Neural progenitor cell (in vitro differentiated cells): ENCODE measurements around the gene PTDSS2. TPM values are rescaled to one million over a fixed set of nuclear protein-coding genes. Genes with fewer than 3 reads are reported as not detected.

Source experiments
- DNase-seq: peaks from one replicate; pipeline ENCODE4 v3.0.0-alpha.2; 2016; ENCODE audit warnings: low spot score
- H2AFZ ChIP-seq: fragments of 200-600 bp; sonication (generic); replicated peaks from 2 replicates; pipeline ENCODE4 v1.6.1; 2016; ENCODE audit warnings: antibody characterized with exemption
- H3F3A ChIP-seq: fragments of 200-600 bp; sonication (generic); 2 replicates; pipeline ENCODE4 v1.6.1; 2016; ENCODE audit warnings: antibody characterized with exemption, low read depth
- H3K27ac ChIP-seq: fragments of 200-600 bp; sonication (generic); 2 replicates; pipeline ENCODE4 v1.5.1; 2016; ENCODE audit warnings: mild to moderate bottlenecking
- H3K27me3 ChIP-seq: fragments of 200-600 bp; sonication (generic); 2 replicates; pipeline ENCODE4 v1.6.1; 2016; ENCODE audit warnings: mild to moderate bottlenecking, moderate library complexity
- H3K36me3 ChIP-seq: fragments of 200-600 bp; sonication (generic); 2 replicates; pipeline ENCODE4 v1.5.1; 2016
- H3K4me1 ChIP-seq: fragments of 200-600 bp; sonication (generic); 2 replicates; pipeline ENCODE4 v1.6.1; 2016; ENCODE audit warnings: mixed run types
- H3K4me2 ChIP-seq: fragments of 200-600 bp; sonication (generic); 2 replicates; pipeline ENCODE4 v1.6.1; 2016
- H3K4me3 ChIP-seq: fragments of 200-600 bp; sonication (generic); 2 replicates; pipeline ENCODE4 v1.5.1; 2016
- H3K79me2 ChIP-seq: fragments of 200-600 bp; sonication (generic); 2 replicates; pipeline ENCODE4 v1.6.1; 2016; ENCODE audit warnings: low read depth
- H3K9ac ChIP-seq: fragments of 200-600 bp; sonication (generic); 2 replicates; pipeline ENCODE4 v1.6.1; 2016
- H3K9me3 ChIP-seq: fragments of 200-600 bp; sonication (generic); 2 replicates; pipeline ENCODE4 v1.5.1; 2016; ENCODE audit warnings: low read depth
- H4K20me1 ChIP-seq: fragments of 200-600 bp; sonication (generic); 2 replicates; pipeline ENCODE4 v1.6.1; 2016; ENCODE audit warnings: low read depth
- H3K27ac Mint-ChIP-seq: 3 replicates; pipeline ENCODE4 v1.8.0; 2021; ENCODE audit warnings: mixed read lengths
- H3K27me3 Mint-ChIP-seq: 2 replicates; pipeline ENCODE4 v1.8.0; 2022; ENCODE audit warnings: low read depth, mild to moderate bottlenecking, inconsistent platforms, moderate library complexity, mixed read lengths; ENCODE audit not compliant: insufficient read depth
- H3K36me3 Mint-ChIP-seq: 3 replicates; pipeline ENCODE4 v1.8.0; 2021; ENCODE audit warnings: mixed read lengths
- H3K4me1 Mint-ChIP-seq: 3 replicates; pipeline ENCODE4 v1.8.0; 2021; ENCODE audit warnings: mixed read lengths
- H3K4me3 Mint-ChIP-seq: 3 replicates; pipeline ENCODE4 v1.8.0; 2021; ENCODE audit warnings: mild to moderate bottlenecking, moderate library complexity, mixed read lengths
- H3K9me3 Mint-ChIP-seq: 3 replicates; pipeline ENCODE4 v1.8.0; 2020; ENCODE audit warnings: mixed read lengths
- EZH2 ChIP-seq: fragments of 200-600 bp; sonication (generic); IDR thresholded peaks from 2 replicates; pipeline ENCODE4 v1.6.1; 2017; ENCODE audit warnings: antibody characterized with exemption, mild to moderate bottlenecking, moderate library complexity
- EZH2phosphoT487 ChIP-seq: fragments of 200-600 bp; sonication (generic); IDR thresholded peaks from 2 replicates; pipeline ENCODE4 v1.6.1; 2017; ENCODE audit warnings: antibody characterized with exemption
- total RNA-seq: library from RNA; depleted of rRNA; stranded (reverse); fragments of >200 nt; gene quantifications from 2 replicates; pipeline ENCODE4 v1.2.3, GENCODE V29; 2015; ENCODE audit warnings: low replicate concordance
- TF ChIP-seq, protein P1 (sequence below): fragments of 200-600 bp; sonication (generic); IDR thresholded peaks from 2 replicates; pipeline ENCODE4 v1.5.1; 2017; ENCODE audit warnings: antibody characterized with exemption, mild to moderate bottlenecking

The PTDSS2 gene
- total RNA-seq, 1 donor from 2014 or later: 24.7 TPM

DNA sequence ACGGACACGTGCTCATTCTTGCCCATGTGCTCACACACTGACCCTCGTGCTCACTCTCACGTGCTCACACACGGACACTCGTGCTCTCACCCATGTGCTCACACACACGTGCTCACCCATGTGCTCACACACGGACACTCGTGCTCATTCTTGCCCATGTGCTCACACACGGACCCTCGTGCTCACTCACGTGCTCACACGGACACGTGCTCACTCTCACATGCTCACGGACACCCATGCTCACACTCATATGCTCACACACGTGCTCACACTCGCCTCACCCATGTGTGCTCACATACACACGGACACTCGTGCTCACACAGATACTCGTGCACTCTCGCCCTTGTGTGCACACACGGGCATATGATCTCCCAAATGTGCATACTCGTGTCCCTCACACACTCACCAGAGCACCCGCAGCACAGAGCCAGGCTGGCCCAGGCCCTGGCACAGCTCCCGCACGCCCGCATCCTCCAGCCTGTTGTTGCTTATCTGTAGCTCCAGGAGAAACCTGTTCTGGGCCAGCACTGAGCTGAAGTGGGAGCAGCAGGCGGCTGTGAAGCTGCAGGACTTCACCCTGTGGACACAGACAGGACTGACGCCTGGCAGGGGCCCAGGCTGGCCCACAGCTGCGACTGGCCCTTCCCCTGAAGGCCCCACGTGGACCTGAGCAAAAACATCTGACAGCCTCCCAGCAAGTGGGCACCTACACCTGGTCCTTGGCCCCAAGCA lies 47.7 kb downstream of the PTDSS2 start:
- no peaks in the 10 kb centered on the region for H3K36me3 ChIP-seq
- H3K27me3 ChIP-seq: no peaks in the 10 kb centered on the region
- Mint-ChIP-seq H3K4me3 (no peak overlapping the region), H3K4me1 (peaks cover 6% of the 10 kb centered on the region), H3K27me3 (peaks cover 8% of the 10 kb centered on the region), H3K27ac (no peak overlapping the region), H3K9me3 (peaks cover 3% of the 10 kb centered on the region), H3K36me3 (peaks cover 28% of the 10 kb centered on the region)
- peaks cover 18% of the 10 kb centered on the region for H3F3A ChIP-seq
- no peak for DNase-seq
- no peaks in the 10 kb centered on the region for H4K20me1 ChIP-seq
- TF ChIP-seq EZH2 (no peak), EZH2phosphoT487 (no peak)
- TF ChIP-seq, protein P1, sequence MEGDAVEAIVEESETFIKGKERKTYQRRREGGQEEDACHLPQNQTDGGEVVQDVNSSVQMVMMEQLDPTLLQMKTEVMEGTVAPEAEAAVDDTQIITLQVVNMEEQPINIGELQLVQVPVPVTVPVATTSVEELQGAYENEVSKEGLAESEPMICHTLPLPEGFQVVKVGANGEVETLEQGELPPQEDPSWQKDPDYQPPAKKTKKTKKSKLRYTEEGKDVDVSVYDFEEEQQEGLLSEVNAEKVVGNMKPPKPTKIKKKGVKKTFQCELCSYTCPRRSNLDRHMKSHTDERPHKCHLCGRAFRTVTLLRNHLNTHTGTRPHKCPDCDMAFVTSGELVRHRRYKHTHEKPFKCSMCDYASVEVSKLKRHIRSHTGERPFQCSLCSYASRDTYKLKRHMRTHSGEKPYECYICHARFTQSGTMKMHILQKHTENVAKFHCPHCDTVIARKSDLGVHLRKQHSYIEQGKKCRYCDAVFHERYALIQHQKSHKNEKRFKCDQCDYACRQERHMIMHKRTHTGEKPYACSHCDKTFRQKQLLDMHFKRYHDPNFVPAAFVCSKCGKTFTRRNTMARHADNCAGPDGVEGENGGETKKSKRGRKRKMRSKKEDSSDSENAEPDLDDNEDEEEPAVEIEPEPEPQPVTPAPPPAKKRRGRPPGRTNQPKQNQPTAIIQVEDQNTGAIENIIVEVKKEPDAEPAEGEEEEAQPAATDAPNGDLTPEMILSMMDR: no peak
- H3K4me3 ChIP-seq: no peak overlapping the region
- no peaks in the 10 kb centered on the region for H3K79me2 ChIP-seq
- H3K9ac ChIP-seq: no peak overlapping the region
- no peak overlapping the region for H2AFZ ChIP-seq
- no peak overlapping the region for H3K4me2 ChIP-seq
- no peak overlapping the region for H3K27ac ChIP-seq
- H3K9me3 ChIP-seq: no peaks in the 10 kb centered on the region
- H3K4me1 ChIP-seq: no peaks in the 10 kb centered on the region

DNA sequence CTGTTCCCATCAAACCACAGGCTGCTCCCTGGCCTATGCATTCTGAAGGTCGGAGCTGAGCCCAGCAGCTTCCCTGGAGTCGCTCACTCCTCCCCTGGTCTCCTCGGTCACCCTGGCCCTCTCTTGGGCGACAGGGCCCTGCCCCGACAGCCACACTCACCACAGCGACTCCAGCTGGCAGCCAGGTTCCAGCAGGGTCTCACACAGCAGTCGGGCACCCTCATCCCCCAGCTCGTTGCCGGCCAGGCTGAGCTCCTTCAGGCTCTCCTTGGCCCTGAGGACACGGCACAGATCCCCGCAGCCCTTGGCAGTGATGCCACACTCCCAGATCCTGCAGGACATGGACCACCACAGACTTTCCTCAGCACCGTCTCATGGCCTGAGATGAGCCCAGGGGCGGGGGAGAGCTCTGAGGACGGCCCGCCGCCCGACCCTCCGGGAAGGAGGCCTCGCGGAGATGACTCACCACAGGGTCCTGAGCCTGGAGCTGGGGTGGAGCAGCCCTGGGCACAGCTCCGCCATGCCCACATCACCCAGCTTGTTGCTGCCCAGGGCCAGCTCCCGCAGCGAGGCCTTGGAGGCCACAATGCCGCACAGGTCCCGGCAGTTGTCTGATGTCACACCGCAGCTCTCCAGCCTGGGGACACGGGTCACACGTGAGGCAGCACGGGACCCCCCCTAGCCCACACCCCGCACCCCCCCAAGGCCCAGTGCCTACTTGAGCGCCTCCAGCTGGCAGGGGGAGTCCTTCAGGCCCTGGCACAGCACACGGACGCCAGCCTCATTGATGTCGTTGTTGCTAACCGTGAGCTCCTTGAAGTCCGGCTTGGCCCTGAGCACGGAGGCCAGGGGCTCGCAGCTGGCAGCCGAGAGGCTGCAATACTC lies 48.5 kb downstream of the PTDSS2 start:
- H3K27ac Mint-ChIP-seq: no peak overlapping the region
- H3K9me3 Mint-ChIP-seq: peaks cover 3% of the 10 kb centered on the region
- Histone ChIP-seq H3K4me3 (no peak overlapping the region), H3K27ac (no peak overlapping the region), H3K27me3 (no peaks in the 10 kb centered on the region), H3K36me3 (no peaks in the 10 kb centered on the region), H3F3A (peaks cover 18% of the 10 kb centered on the region), H2AFZ (no peak overlapping the region), H3K4me1 (no peaks in the 10 kb centered on the region), H3K9ac (no peak overlapping the region), H4K20me1 (no peaks in the 10 kb centered on the region), H3K9me3 (no peaks in the 10 kb centered on the region), H3K79me2 (peaks cover under 1% of the 10 kb centered on the region), H3K4me2 (no peak overlapping the region)
- H3K4me3 Mint-ChIP-seq: no peak overlapping the region
- no peak for DNase-seq
- TF ChIP-seq, protein P1: no peak
- no peak for TF ChIP-seq EZH2
- no peak for TF ChIP-seq EZH2phosphoT487
- H3K4me1 Mint-ChIP-seq: peaks cover 6% of the 10 kb centered on the region
- peaks cover 8% of the 10 kb centered on the region for H3K27me3 Mint-ChIP-seq
- peaks cover 28% of the 10 kb centered on the region for H3K36me3 Mint-ChIP-seq

DNA sequence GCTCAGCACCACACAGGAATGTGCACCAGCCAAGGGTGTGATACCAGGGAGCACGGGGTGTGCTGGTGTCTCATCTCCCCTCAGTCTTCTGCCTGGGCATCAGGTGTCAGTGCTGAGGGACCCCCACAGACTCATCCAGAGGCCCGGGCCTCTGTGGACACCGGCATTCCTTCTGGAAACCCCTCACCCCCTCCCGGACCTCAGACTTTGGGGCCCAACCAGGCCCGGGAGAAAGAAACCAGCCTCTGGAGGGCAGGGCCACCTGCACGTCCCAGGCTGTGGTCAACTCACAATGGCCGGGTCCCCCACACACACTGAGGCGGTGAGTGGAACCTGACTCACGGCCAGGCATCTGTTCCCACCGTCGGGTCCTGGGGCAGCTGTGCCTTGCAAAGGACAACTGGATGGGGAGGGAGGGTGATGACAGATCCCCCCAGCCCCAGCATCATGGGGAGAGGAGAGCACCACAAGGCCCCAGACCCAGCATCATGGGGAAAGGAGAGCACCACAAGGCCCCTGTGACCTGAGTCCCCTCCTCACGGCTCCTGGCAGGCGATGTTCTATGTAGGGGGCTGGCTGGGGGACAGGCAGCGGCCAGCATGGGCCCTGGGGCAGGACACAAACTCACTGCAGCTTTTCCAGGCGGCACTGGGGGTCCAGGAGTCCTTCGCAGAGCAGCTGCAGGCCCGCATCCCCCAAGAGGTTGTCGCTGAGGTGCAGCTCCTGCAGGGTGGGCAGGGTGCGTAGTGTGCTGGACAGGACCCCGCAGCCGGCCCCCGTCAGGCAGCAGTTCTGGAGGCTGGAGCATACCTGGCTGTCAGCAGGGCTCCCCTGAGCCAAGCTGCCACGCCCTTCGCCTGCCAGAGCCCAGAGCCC lies 49.4 kb downstream of the PTDSS2 start:
- Mint-ChIP-seq H3K36me3 (peaks cover 28% of the 10 kb centered on the region), H3K4me1 (peaks cover 6% of the 10 kb centered on the region), H3K4me3 (no peak overlapping the region), H3K9me3 (peaks cover 3% of the 10 kb centered on the region), H3K27me3 (peaks cover 8% of the 10 kb centered on the region), H3K27ac (no peak overlapping the region)
- Histone ChIP-seq H4K20me1 (peaks cover under 1% of the 10 kb centered on the region), H3K27ac (no peak overlapping the region), H3K36me3 (no peaks in the 10 kb centered on the region), H3K27me3 (no peaks in the 10 kb centered on the region), H3F3A (peaks cover 18% of the 10 kb centered on the region), H3K79me2 (peaks cover 6% of the 10 kb centered on the region), H3K4me3 (no peak overlapping the region), H3K9me3 (no peaks in the 10 kb centered on the region), H3K4me1 (no peaks in the 10 kb centered on the region), H2AFZ (no peak overlapping the region), H3K4me2 (no peak overlapping the region), H3K9ac (no peak overlapping the region)
- TF ChIP-seq EZH2: no peak
- TF ChIP-seq, protein P1: no peak
- TF ChIP-seq EZH2phosphoT487: no peak
- no peak for DNase-seq
